ENCODE data around the gene CDS2.

Gene CDS2

GRCh38 chr20:5119435-5120184 lies 7.2 kb upstream of the CDS2 start, which contains the start of gene PCNA:
Gene PCNA (minus strand): TSS chr20:5119958. CDS start chr20:5119798, 160 bp downstream.
- Histone ChIP-seq H3K27me3 (ENCODE audit: low read depth, low read length) (no peaks in the 10 kb centered on the region), H3K36me3 (ENCODE audit: control insufficient read depth in 1 of 2, insufficient read depth in 2 of 2, low read length in 2 of 2) (peaks cover 21 to 25% of the 10 kb centered on the region in 2 donors), H3K27ac (ENCODE audit: low read length) (peak within 1 kb of the TSS; percentile 92), H3K4me1 (ENCODE audit: control insufficient read depth in 1 of 2, insufficient read depth in 2 of 2, low read length in 2 of 2) (peaks cover 10 to 15% of the 10 kb centered on the region in 2 donors), H3K9me3 (ENCODE audit: control insufficient read depth in 1 of 2, low read length in 2 of 2) (no peaks in the 10 kb centered on the region), H3K4me3 (ENCODE audit: low read depth in 1 of 2, low read length in 2 of 2) (peak within 1 kb of the TSS; percentile 95 to 99)

- H3K4me3 ChIP-seq (ENCODE audit: low read depth in 1 of 2, low read length in 2 of 2), result peak overlapping the region; percentile 95 to 99
- H3K27me3 ChIP-seq (ENCODE audit: low read depth, low read length), result no peaks in the 10 kb centered on the region
- H3K9me3 ChIP-seq (ENCODE audit: control insufficient read depth in 1 of 2, low read length in 2 of 2), result no peaks in the 10 kb centered on the region
- peak overlapping the region; percentile 92 for H3K27ac ChIP-seq (ENCODE audit: low read length)
- peaks cover 10 to 15% of the 10 kb centered on the region in 2 donors for H3K4me1 ChIP-seq (ENCODE audit: control insufficient read depth in 1 of 2, insufficient read depth in 2 of 2, low read length in 2 of 2)
- peaks cover 16 to 23% of the 10 kb centered on the region in 2 donors for H3K36me3 ChIP-seq (ENCODE audit: control insufficient read depth in 1 of 2, insufficient read depth in 2 of 2, low read length in 2 of 2)
These were observed 6.7 kb upstream of the CDS2 start for GRCh38 chr20:5120185-5120476.

- Histone ChIP-seq H3K9me3 (ENCODE audit: control insufficient read depth in 1 of 2, low read length in 2 of 2) (no peaks in the 10 kb centered on the region), H3K4me3 (ENCODE audit: low read depth in 1 of 2, low read length in 2 of 2) (no peak overlapping the region), H3K27ac (ENCODE audit: low read length) (no peak overlapping the region), H3K4me1 (ENCODE audit: control insufficient read depth in 1 of 2, insufficient read depth in 2 of 2, low read length in 2 of 2) (peaks cover 10 to 20% of the 10 kb centered on the region in 2 donors), H3K27me3 (ENCODE audit: low read depth, low read length) (no peaks in the 10 kb centered on the region), H3K36me3 (ENCODE audit: control insufficient read depth in 1 of 2, insufficient read depth in 2 of 2, low read length in 2 of 2) (no peaks in the 10 kb centered on the region)
These were observed 3.9 kb upstream of the CDS2 start for GRCh38 chr20:5122873-5123260.

DNA sequence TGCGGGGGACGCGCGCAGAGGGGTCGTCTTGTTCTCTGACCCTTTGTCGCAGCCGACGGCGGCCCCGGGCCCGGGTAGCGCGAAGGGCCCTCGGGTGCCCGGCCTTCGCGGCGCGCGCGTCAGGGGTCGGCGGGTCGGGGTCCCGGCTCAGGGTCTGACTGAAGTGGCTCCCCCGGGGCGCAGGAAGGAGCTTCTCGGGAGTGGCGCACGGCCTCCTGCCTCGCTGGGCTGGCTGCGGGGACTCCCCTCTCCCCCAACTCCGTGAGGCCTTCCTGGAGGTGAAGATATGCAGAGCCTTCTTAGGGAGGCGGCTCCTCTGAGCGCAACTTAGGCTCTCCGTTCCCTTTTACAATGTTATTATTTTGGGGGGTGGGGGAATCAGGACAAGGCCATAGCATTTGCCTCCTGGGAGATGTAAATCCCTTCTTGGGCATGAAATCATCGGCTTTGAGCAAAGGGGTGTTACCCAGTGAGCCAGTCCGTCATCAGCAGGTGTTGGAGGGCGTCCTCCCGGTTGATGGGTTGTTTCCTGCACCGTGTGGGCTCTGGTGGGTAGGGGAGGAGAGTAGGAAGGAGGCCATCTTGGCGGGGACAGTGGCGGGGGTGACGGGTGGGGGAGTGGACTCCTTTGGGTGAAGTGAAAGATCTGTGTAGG lies 523 bp downstream of the CDS2 start:
- Histone ChIP-seq H3K9me3 (ENCODE audit: control insufficient read depth in 1 of 2, low read length in 2 of 2) (no peaks in the 10 kb centered on the region), H3K36me3 (ENCODE audit: control insufficient read depth in 1 of 2, insufficient read depth in 2 of 2, low read length in 2 of 2) (no peaks in the 10 kb centered on the region), H3K27ac (ENCODE audit: low read length) (peak overlapping the region; percentile 83), H3K27me3 (ENCODE audit: low read depth, low read length) (no peaks in the 10 kb centered on the region), H3K4me3 (ENCODE audit: low read depth in 1 of 2, low read length in 2 of 2) (peak overlapping the region; percentile 72 to 90), H3K4me1 (ENCODE audit: control insufficient read depth in 1 of 2, insufficient read depth in 2 of 2, low read length in 2 of 2) (peaks cover 0 to 30% of the 10 kb centered on the region in 2 donors)

GRCh38 chr20:5127859-5128424 lies 1.1 kb downstream of the CDS2 start:
- Histone ChIP-seq H3K27me3 (ENCODE audit: low read depth, low read length) (no peaks in the 10 kb centered on the region), H3K27ac (ENCODE audit: low read length) (peak overlapping the region; percentile 83), H3K9me3 (ENCODE audit: control insufficient read depth in 1 of 2, low read length in 2 of 2) (no peaks in the 10 kb centered on the region), H3K4me1 (ENCODE audit: control insufficient read depth in 1 of 2, insufficient read depth in 2 of 2, low read length in 2 of 2) (peaks cover 0 to 30% of the 10 kb centered on the region in 2 donors), H3K36me3 (ENCODE audit: control insufficient read depth in 1 of 2, insufficient read depth in 2 of 2, low read length in 2 of 2) (no peaks in the 10 kb centered on the region), H3K4me3 (ENCODE audit: low read depth in 1 of 2, low read length in 2 of 2) (peak overlapping the region; percentile 72 to 90)

GRCh38 chr20:5128886-5129285 lies 2.1 kb downstream of the CDS2 start:
- Histone ChIP-seq H3K27ac (ENCODE audit: low read length) (peak overlapping the region; percentile 83), H3K4me3 (ENCODE audit: low read depth in 1 of 2, low read length in 2 of 2) (no peak overlapping the region), H3K36me3 (ENCODE audit: control insufficient read depth in 1 of 2, insufficient read depth in 2 of 2, low read length in 2 of 2) (no peaks in the 10 kb centered on the region), H3K9me3 (ENCODE audit: control insufficient read depth in 1 of 2, low read length in 2 of 2) (no peaks in the 10 kb centered on the region), H3K4me1 (ENCODE audit: control insufficient read depth in 1 of 2, insufficient read depth in 2 of 2, low read length in 2 of 2) (peaks cover 0 to 30% of the 10 kb centered on the region in 2 donors), H3K27me3 (ENCODE audit: low read depth, low read length) (no peaks in the 10 kb centered on the region)

GRCh38 chr20:5131502-5131901 lies 4.7 kb downstream of the CDS2 start:
- H3K27me3 ChIP-seq (ENCODE audit: low read depth, low read length), result no peaks in the 10 kb centered on the region
- peak overlapping the region; percentile 76 for H3K27ac ChIP-seq (ENCODE audit: low read length)
- H3K9me3 ChIP-seq (ENCODE audit: control insufficient read depth in 1 of 2, low read length in 2 of 2), result no peaks in the 10 kb centered on the region
- no peaks in the 10 kb centered on the region for H3K36me3 ChIP-seq (ENCODE audit: control insufficient read depth in 1 of 2, insufficient read depth in 2 of 2, low read length in 2 of 2)
- no peak overlapping the region for H3K4me3 ChIP-seq (ENCODE audit: low read depth in 1 of 2, low read length in 2 of 2)
- peaks cover 3 to 39% of the 10 kb centered on the region in 2 donors for H3K4me1 ChIP-seq (ENCODE audit: control insufficient read depth in 1 of 2, insufficient read depth in 2 of 2, low read length in 2 of 2)

- H3K27me3 ChIP-seq (ENCODE audit: low read depth, low read length), result no peaks in the 10 kb centered on the region
- no peak overlapping the region for H3K4me3 ChIP-seq (ENCODE audit: low read depth in 1 of 2, low read length in 2 of 2)
- H3K9me3 ChIP-seq (ENCODE audit: control insufficient read depth in 1 of 2, low read length in 2 of 2), result no peaks in the 10 kb centered on the region
- H3K4me1 ChIP-seq (ENCODE audit: control insufficient read depth in 1 of 2, insufficient read depth in 2 of 2, low read length in 2 of 2), result peaks cover 3 to 33% of the 10 kb centered on the region in 2 donors
- H3K27ac ChIP-seq (ENCODE audit: low read length), result no peak overlapping the region
- no peaks in the 10 kb centered on the region for H3K36me3 ChIP-seq (ENCODE audit: control insufficient read depth in 1 of 2, insufficient read depth in 2 of 2, low read length in 2 of 2)
These were observed 7.2 kb downstream of the CDS2 start for GRCh38 chr20:5133998-5134397.

- Histone ChIP-seq H3K27me3 (ENCODE audit: low read depth, low read length) (no peaks in the 10 kb centered on the region), H3K9me3 (ENCODE audit: control insufficient read depth in 1 of 2, low read length in 2 of 2) (no peaks in the 10 kb centered on the region), H3K36me3 (ENCODE audit: control insufficient read depth in 1 of 2, insufficient read depth in 2 of 2, low read length in 2 of 2) (no peaks in the 10 kb centered on the region), H3K4me3 (ENCODE audit: low read depth in 1 of 2, low read length in 2 of 2) (no peak overlapping the region), H3K4me1 (ENCODE audit: control insufficient read depth in 1 of 2, insufficient read depth in 2 of 2, low read length in 2 of 2) (peaks cover 8 to 31% of the 10 kb centered on the region in 2 donors), H3K27ac (ENCODE audit: low read length) (no peak overlapping the region)
These were observed 8.7 kb downstream of the CDS2 start for GRCh38 chr20:5135363-5136012.

DNA sequence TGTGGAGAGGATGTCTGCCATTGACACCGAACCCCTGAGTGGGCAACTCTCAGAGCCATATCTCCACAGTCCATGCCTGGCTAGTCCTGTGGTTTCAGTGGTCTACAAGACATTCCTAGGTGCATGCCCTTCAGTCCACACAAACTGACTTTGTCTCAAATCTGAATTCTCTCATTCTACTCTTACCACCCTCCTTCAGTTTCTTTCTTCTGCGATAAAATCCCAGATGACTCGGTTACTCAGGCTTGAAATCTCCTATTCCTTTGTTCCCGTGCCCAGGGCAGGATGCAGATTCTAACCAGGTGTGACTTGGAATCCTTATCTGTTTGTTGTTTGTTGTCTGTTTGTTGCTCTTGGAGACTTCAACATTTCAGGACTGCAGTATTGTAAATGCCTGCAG lies 9.3 kb downstream of the CDS2 start:
- Histone ChIP-seq H3K9me3 (ENCODE audit: control insufficient read depth in 1 of 2, low read length in 2 of 2) (no peaks in the 10 kb centered on the region), H3K27me3 (ENCODE audit: low read depth, low read length) (no peaks in the 10 kb centered on the region), H3K36me3 (ENCODE audit: control insufficient read depth in 1 of 2, insufficient read depth in 2 of 2, low read length in 2 of 2) (no peaks in the 10 kb centered on the region), H3K4me1 (ENCODE audit: control insufficient read depth in 1 of 2, insufficient read depth in 2 of 2, low read length in 2 of 2) (peaks cover 9 to 35% of the 10 kb centered on the region in 2 donors), H3K27ac (ENCODE audit: low read length) (no peak overlapping the region), H3K4me3 (ENCODE audit: low read depth in 1 of 2, low read length in 2 of 2) (no peak overlapping the region)

- Histone ChIP-seq H3K27ac (ENCODE audit: low read length) (no peak overlapping the region), H3K4me1 (ENCODE audit: control insufficient read depth in 1 of 2, insufficient read depth in 2 of 2, low read length in 2 of 2) (peaks cover 8 to 41% of the 10 kb centered on the region in 2 donors), H3K36me3 (ENCODE audit: control insufficient read depth in 1 of 2, insufficient read depth in 2 of 2, low read length in 2 of 2) (no peaks in the 10 kb centered on the region), H3K4me3 (ENCODE audit: low read depth in 1 of 2, low read length in 2 of 2) (no peak overlapping the region), H3K9me3 (ENCODE audit: control insufficient read depth in 1 of 2, low read length in 2 of 2) (no peaks in the 10 kb centered on the region), H3K27me3 (ENCODE audit: low read depth, low read length) (no peaks in the 10 kb centered on the region)
These were observed 13.4 kb downstream of the CDS2 start for GRCh38 chr20:5140195-5140594.
